NCI-H2196 (cell line): Measurements from ENCODE around the gene PAX5.

Experiments used
- DNase-seq: peaks from one replicate; lab custom pipeline; 2025; ENCODE audit not compliant: unreplicated experiment; lab: John Stamatoyannopoulos, UW

PAX5 gene

GRCh38 chr9:36961561-36962325, 72.3 kb downstream of the PAX5 start:
- DNase-seq, result no peak

GRCh38 chr9:36961051-36961450, 73.0 kb downstream of the PAX5 start:
- DNase-seq, result no peak

GRCh38 chr9:36960575-36960955, 73.5 kb downstream of the PAX5 start:
- no peak for DNase-seq

GRCh38 chr9:36959681-36960574, 74.1 kb downstream of the PAX5 start:
- DNase-seq, result no peak

GRCh38 chr9:36956908-36957307, 77.2 kb downstream of the PAX5 start:
- DNase-seq, result no peak

- no peak for DNase-seq
Measured at GRCh38 chr9:36950389-36950788, 83.7 kb downstream of the PAX5 start.

- no peak for DNase-seq
Measured at GRCh38 chr9:36949466-36949865, 84.6 kb downstream of the PAX5 start.

- DNase-seq, result no peak
Measured at GRCh38 chr9:36948051-36948450, 86.0 kb downstream of the PAX5 start.

- DNase-seq, result no peak
Measured at GRCh38 chr9:36946653-36947052, 87.4 kb downstream of the PAX5 start.

- DNase-seq, result no peak
Measured at GRCh38 chr9:36945999-36946398, 88.1 kb downstream of the PAX5 start.

GRCh38 chr9:36942891-36943290, 91.2 kb downstream of the PAX5 start:
- no peak for DNase-seq

GRCh38 chr9:36941441-36941840, 92.6 kb downstream of the PAX5 start:
- no peak for DNase-seq

- no peak for DNase-seq
Measured at GRCh38 chr9:36940881-36941280, 93.2 kb downstream of the PAX5 start.

- no peak for DNase-seq
Measured at GRCh38 chr9:36940500-36940853, 93.6 kb downstream of the PAX5 start.

GRCh38 chr9:36939655-36940499, 94.2 kb downstream of the PAX5 start:
- no peak for DNase-seq

GRCh38 chr9:36939214-36939613, 94.9 kb downstream of the PAX5 start:
- DNase-seq, result no peak

GRCh38 chr9:36938617-36939016, 95.5 kb downstream of the PAX5 start:
- DNase-seq, result no peak

- DNase-seq, result no peak
Measured at GRCh38 chr9:36937951-36938350, 96.1 kb downstream of the PAX5 start.

- no peak for DNase-seq
Measured at GRCh38 chr9:36937346-36937745, 96.7 kb downstream of the PAX5 start.

GRCh38 chr9:36936498-36936831, 97.6 kb downstream of the PAX5 start:
- no peak for DNase-seq

- no peak for DNase-seq
Measured at GRCh38 chr9:36935768-36936497, 98.1 kb downstream of the PAX5 start.
